ENCODE results near the gene NT5C3B.
"Not testable (repeated sequence)": the region's sequence is repeated elsewhere in the genome, so short reads cannot be mapped to it uniquely, and the experiment has no call there.

Gene NT5C3B

DNA sequence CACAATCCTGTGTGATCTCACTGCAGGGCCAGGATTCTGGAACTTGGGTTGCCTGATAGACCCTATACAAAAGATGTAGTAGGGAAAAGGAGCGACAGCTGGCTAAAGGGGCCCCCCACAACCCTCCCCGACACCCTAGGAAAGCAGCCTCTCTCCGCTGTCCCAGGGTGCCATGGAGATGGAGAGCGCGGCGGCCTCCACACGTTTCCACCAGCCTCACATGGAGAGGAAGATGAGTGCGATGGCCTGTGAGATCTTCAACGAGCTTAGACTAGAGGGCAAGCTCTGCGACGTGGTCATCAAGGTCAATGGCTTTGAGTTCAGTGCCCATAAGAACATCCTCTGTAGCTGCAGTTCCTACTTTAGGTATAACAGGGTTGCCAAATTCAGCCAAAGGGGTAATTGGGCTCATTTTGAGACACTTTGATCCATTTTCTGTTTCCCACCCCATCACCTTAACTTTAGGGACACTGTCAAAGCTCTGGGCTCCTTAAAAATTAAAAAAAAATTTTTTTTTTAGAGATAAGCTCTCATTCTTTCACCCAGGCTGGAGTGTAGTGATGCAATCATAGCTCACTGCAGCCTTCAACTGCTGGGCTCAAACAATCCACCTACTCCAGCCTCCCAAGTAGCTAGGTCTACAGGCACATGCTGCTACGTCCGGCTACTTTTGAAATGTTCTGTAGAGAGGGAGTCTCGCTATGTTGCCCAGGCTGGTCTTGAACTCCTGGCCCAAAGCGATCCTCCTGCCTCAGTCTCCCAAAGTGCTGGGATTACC is 1.9 kb upstream of the NT5C3B start, which contains the start of gene KLHL10:
Gene KLHL10, plus strand, starts transcription at position 65 of the 778 bp plus-strand sequence. Its CDS starts 108 bp downstream, at position 173.
- DNase-seq: no peak

DNA sequence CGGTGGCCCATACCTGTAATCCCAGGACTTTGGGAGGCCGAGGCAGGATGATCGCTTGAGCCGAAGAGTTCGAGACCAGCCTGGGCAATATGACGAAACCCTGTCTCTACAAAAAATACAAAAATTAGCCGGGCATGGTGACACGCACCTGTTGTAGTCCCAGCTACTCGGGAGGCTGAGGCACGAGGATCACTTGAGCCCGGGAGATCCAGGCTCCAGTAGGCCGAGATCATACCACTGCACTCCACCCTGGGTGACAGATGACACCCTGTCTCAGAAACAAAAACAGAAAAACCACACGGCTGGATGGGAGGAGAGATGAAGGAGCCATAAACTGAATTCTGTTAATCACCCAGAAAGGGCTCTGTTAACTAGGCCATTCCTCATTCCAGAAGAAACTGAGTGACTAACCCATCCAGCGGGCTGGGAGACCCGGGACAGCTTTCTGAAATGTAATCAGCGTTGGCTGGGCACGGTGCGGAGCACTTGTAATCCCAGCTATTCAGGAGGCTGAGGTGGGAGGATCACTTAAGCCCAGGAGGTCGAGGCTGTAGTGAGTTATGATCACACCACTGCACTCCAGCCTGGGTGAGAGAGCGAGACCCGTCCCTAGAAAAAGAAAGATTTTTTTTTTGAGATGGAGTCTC is 641 bp upstream of the NT5C3B start:
- DNase-seq: no peak

DNA sequence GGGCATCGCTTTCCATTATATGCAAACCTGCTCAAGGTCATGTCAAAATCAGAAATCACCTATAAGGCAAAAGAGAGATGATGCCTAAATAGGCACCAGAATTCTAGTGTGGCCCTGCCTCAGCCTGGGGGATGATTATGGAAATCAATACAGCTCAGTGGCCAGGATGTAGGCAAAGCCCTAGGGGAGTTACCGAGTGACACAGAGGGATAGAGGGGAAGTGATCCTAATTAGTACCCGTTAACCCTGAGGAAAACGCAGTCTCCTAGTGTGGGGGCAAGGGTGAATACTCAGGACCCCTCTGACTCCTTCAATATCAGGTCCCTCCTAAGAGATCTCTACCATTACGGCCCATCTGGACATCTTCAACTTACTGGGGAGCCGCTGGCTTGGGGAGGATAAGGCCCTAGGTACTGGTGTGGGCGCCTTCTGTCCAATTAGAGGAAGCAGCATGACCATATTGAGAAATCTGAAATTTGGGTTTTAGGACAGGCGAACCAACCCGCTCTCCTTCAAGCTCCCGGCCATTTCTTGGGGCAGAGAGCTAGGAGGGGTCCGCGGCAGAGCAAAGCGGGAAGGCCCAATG is 725 bp downstream of the NT5C3B start:
- DNase-seq: no peak

DNA sequence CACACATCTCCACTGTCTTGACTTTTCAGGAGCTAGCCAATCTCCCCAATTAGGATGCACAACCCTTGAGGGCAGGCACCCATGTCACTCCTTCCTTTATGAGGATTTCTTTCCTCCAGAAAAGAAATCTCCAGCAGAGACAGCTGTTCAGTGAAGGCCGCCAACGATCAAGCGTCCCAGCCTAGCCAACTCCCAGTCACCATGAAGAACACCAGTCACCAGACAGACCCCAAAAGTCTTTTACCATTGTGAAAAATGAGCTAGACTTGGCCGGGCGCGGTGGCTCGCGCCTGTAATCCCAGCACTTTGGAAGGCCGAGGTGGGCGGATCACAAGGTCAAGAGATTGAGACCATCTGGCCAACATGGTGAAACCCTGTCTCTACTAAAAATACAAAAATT is 6.1 kb downstream of the NT5C3B start:
- DNase-seq: not testable (repeated sequence)

DNA sequence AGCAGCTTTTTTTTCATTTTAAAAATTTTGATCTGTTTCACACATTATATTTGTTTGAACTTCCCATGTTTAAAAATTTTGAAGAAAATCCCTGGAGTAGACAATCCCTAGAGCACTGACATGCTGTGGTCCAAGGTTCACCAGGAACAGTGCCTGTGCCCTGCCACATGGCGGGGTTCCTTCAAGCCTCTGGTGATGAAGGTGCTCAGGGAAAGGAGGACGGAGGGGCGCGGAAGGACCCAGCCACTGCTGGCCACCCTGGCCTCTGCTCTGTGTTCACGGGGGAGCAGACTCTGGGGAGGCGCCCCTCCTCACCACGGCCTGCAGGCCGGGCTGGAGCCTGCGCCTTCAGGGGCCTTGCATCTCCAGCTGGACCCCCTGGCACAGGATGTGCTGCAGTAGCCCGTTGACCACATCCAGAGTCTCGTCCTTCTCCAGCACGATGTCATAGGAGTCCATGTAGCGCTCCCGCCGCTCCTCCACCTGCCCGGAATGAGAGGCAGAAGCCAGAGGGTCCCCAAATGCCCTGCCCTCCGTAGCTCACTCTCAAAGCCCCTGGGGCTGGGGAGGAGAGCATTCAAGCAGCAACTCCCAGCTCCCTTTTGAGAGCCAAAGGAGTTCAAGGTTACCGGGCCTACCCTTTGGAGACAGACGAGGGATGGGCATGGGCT is 10.7 kb downstream of the NT5C3B start:
- DNase-seq: no peak

DNA sequence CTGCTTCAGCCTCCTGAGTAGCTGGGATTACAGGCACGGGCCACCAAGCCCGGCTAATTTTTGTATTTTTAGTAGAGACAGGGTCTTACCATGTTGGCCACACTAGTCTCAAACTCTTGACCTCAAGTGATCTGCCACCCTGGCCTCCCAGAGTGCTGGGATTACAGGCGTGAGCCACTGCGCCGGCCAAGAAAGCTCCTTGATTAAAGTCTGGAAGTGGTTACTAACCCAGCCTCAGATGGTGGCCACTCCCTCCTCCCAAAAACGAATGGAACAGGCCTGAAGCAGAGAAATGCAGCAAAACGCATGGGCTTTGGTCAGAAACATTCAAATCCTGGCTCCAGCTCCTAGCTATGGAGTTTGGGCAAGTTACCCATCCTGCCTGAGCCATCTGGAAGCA is 11.9 kb downstream of the NT5C3B start:
- DNase-seq: no peak

DNA sequence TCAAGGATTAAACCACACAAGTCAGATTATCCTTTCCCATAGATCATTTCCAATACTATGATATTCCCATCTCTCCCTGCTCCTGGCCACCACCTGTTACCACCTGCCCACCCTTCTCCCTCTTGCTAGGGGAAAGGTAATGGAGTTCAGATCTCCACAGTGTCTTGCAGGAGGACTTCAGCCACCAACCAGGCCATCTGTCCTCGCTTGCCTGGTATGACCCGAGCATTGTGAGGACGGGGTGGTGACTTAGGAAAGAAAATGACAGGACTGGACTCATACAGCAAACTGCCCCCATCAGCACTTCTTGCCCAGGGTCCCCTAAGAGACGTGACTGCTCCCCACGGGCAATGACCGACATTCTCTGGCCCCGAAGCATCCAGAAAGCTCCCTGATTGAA is 12.5 kb downstream of the NT5C3B start:
- no peak for DNase-seq

DNA sequence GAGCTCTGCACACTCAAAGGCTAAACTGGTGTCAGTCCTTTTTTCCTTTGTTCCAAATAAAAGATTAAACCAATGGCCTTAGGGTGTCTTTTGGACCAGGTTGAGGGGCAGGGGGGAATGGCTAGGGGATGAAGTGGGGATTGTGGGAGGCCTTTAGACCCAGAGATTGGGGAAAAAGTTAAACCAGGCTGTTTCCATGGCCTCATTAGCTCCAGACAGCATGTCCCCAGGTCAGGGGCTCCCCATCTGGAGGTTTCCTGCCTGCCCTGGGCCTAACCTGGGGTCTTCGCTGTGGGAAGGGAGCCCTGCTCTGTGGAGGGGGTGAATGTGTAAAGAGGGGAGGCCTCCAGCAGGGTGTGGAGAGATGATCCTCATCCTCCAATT is 12.9 kb downstream of the NT5C3B start:
- no peak for DNase-seq

DNA sequence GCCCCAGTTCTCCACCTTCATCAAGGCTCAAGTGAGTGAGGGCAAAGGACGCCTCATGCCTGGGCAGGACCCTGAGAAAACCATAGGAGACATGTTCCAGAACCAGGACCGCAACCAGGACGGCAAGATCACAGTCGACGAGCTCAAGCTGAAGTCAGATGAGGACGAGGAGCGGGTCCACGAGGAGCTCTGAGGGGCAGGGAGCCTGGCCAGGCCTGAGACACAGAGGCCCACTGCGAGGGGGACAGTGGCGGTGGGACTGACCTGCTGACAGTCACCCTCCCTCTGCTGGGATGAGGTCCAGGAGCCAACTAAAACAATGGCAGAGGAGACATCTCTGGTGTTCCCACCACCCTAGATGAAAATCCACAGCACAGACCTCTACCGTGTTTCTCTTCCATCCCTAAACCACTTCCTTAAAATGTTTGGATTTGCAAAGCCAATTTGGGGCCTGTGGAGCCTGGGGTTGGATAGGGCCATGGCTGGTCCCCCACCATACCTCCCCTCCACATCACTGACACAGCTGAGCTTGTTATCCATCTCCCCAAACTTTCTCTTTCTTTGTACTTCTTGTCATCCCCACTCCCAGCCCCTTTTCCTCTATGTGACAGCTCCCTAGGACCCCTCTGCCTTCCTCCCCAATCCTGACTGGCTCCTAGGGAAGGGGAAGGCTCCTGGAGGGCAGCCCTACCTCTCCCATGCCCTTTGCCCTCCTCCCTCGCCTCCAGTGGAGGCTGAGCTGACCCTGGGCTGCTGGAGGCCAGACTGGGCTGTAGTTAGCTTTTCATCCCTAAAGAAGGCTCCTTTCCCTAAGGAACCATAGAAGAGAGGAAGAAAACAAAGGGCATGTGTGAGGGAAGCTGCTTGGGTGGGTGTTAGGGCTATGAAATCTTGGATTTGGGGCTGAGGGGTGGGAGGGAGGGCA is 13.6 kb downstream of the NT5C3B start:
- DNase-seq: no peak

DNA sequence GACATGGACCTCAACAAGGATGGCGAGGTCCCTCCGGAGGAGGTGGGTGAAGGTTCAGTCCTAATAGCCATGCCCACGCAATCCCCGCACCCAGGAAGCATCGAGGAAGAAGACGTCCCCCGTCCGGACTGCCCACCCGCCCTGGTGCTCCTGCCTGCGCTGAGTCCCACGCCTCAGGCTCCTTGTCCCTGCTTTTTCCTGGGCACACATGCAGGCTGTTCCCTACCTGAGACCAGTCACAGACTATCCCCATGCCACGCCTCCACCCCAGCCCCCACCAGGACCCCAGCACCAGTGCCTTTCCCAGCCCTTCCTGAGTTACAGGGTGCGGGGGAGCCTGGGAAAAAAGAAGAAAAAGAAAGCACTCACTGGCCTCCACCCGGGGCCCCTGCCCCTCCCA is 14.3 kb downstream of the NT5C3B start:
- no peak for DNase-seq

DNA sequence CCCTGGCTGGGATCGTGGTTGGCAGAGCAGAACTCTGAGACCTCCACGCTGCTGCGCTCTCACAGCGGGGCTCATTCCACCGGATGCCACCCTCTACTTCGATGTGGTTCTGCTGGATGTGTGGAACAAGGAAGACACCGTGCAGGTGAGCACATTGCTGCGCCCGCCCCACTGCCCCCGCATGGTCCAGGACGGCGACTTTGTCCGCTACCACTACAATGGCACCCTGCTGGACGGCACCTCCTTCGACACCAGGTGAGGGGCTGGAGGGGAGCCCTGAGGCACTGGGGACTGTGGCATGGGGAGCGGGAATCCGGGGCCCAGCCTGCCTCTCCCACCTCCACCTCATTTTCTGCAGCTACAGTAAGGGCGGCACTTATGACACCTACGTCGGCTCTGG is 18.0 kb downstream of the NT5C3B start:
- no peak for DNase-seq

DNA sequence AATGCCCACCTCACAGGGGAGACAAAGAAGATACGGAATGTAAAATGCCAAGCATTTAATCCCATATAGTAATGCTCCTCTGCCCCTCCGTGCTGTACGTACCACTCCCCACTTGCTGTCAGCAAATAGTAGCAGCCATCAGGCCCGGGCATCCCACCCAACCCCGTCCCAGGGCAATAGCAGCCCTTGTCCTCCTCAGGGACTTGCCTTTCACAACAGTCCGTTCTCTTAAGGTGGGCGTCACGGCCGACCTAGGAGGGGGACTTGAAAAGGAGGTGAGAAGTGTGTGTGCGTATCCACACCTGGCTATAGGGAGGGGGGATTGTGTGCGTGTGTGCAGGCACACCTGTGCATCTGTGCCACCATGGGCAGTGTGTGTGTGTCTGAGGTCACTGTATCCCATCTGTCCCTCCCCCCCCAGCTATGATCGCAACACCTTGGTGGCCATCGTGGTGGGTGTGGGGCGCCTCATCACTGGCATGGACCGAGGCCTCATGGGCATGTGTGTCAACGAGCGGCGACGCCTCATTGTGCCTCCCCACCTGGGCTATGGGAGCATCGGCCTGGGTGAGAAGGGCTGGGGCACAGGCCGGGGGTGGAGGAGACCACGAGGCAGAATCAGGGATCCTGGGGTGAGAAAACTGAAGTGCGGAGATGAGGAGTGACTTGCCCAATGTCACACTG is 19.3 kb downstream of the NT5C3B start:
- no peak for DNase-seq

DNA sequence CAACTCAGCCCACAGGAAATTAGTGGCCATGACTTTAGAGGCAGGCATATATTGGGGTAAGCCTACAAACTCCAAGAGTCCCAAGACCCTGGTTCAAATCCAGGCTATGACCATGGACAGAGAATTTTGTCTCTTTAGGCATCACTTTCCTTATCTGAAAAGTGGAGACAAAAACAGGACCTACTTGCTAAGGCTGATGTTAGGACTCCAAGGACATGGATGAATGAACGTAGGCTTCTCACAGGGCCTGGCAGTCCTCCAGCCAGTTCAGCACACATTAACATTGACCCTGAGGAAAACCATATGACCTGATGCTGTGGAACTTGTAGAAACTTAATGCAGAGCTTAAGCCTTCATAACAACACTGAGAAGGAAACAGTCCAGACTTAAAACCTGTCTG is 21.8 kb downstream of the NT5C3B start:
- no peak for DNase-seq

DNA sequence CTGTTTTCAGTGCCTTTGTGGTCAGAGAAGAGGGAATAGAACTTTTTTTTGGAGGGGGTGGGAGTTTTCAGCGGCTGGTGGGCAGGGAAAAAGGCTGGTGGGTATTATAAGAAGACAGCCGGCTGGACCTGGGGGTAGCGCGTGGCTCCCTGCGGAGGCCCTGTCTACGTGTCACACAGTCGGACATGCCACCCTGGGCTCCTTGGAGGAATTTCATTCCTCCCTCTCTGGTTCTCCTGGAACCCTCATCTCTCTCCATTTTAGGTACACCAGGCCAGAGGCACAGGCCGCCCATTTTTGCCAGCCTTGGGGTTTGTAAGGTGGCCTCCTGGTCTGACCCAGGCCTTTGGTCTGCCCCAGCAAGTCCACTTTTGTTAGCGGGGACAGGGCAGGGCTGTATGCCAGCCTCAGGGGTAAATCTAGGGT is 22.3 kb downstream of the NT5C3B start:
- DNase-seq: no peak

DNA sequence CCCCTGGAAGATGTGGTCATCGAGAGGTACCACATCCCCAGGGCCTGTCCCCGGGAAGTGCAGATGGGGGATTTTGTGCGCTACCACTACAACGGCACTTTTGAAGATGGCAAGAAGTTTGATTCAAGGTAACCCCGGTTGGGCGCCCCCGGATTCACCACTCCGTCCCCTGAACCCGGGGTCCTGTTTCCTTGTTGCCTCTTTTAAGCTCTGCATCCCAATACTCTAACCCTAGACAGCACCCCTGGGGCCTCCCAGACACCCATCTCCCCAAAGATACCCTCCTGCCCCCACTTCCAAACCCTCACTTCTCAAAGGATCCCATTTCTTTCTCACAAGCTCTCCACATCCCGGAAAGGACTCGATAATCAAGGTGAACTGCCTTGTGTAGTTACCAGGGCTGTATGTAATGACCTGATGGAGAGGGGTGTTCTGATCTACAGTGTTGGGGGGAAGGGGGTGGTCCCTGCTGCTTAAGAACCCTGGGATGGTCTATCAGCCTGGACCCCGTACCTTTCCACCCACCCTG is 22.8 kb downstream of the NT5C3B start:
- no peak for DNase-seq

DNA sequence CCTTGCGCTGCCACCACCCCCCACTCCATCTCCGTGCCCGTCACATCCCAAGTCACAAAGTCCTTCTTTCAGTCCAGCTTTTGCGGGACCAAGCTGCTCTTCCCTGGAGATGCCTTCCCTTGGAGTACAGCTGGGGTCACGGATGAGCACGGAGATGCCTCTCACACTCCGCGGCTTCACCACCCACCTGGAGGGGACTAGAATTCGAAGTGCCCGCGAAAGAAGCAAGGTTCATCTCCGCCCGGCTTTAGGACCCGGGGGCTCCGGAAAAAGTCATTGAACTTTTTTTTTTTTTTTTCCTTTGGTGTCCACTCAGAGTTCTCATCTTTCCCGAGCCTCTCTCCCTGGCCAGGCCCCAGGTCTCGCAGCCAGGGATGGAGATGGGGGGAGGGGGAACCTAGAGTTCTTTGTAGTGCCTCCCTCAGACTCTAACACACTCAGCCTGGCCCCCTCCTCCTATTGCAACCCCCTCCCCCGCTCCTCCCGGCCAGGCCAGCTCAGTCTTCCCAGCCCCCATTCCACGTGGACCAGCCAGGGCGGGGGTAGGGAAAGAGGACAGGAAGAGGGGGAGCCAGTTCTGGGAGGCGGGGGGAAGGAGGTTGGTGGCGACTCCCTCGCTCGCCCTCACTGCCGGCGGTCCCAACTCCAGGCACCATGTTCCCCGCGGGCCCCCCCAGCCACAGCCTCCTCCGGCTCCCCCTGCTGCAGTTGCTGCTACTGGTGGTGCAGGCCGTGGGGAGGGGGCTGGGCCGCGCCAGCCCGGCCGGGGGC is 23.5 kb downstream of the NT5C3B start, which contains the start of gene FKBP10:
Gene FKBP10, plus strand, starts transcription at position 624 of the 771 bp plus-strand sequence. Its CDS starts 31 bp downstream, at position 655.
- peak; percentile 69 for DNase-seq

DNA sequence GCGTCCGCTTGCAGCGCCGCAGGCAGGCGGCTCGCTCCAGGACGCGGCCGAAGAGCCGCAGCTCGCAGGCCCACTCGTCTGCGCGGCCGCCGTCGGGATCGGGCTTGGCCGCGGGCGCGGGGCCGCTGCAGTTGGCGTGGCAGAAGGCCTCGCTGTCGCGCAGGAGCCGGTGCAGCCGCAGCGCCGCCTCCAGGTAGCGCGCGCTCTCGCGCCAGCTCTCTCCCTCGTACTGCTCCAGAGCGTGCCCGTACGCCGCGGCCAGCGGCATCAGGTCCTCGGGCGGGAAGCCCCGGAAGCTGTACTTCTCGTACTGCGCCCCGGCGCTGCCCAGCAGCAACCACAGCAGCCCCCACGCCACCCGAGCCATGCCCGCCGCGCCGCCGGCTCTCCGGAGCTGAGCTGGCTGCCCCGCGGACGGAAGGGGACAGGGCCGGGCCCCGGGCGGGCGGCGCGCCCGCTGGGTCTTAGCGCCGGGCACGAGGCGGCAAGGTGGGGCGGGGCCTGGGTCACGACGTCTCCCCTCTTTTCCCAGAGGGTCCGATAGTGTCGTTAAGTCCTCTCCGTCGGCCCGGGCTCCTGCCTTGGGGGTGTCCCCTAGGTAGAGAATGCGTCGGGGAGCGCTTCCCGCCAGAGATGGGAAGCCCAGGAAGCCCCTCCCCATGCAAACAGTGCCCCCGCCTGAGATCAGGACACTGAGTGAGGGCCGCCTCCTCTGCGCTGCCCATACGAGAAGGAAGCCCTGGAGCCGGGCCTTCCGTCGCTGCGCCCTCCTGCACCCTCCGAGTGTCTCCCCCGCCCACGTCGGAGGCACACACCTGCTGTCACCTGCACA is 24.3 kb downstream of the NT5C3B start, which contains the start of gene P3H4:
Gene P3H4, minus strand, starts transcription at position 401 of the 832 bp plus-strand sequence. Its CDS starts 34 bp downstream, at position 367.
- peak; percentile 45 for DNase-seq

DNA sequence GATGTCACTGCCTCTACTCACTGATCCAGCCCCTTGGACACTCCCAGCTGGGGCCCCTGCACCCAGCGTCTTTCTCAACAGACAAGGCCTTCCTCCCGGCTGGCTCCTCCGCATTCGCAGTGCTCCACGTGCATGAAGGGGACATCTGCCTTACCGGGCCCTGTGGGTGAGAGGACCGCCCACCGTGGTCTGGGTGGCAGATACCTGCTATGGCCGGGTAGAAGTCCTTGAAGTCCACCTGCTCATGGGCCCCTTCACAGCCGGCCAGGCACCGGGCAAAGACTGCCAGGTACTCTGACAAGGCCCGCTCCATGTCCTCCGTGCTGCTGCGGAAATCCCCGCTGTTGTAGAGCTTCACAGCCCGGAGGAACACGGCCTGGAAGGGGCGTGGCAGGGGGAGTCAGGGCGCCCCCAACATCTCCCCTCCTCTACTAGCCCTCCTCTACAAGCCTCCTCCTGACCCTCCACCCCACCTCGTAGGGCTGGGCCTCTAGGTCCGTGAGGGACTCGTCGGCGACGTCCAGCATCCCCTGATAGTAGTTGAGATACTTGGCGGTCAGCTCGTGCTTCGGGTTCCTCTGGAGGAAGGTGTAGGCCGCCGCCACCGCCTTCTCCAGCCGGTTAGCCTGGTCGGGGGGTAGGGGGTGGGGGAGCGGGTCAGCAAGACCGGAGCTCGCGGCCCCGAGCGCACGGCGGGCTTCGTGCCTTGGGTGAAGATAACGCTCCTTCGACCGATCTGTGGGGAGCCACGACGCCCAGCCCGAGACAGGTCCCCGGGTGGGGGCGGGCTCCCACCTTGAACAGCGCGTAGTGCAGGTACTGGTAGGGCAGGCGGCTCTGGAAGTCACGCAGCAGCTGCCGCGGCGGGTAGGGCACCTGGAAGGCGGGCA is 25.1 kb downstream of the NT5C3B start:
- no peak for DNase-seq

Measured in NCI-H2029 (cell line).